GM23338 (cell line): ENCODE measurements around the gene HP.

Experiments used
- CTCF ChIP-seq, 2 experiments: fragments of 200-600 bp in 1 of 2; sonication (generic) in 1 of 2; conservative IDR thresholded peaks; 2 replicates each; pipeline versions ENCODE4 v1.5.1 to v1.6.1; 2016 to 2017; ENCODE audit warnings: antibody characterized with exemption in 2 of 2, low read depth in 2 of 2, mild to moderate bottlenecking in 2 of 2, moderate library complexity in 1 of 2
- EZH2 ChIP-seq: fragments of 200-600 bp; sonication (generic); IDR thresholded peaks from one replicate; pipeline ENCODE4 v1.8.0; 2017; ENCODE audit warnings: antibody characterized with exemption, mild to moderate bottlenecking, low read depth; ENCODE audit not compliant: unreplicated experiment
- EZH2phosphoT487 ChIP-seq: fragments of 200-600 bp; sonication (generic); IDR thresholded peaks from one replicate; pipeline ENCODE4 v1.8.1; 2018; ENCODE audit warnings: antibody characterized with exemption; ENCODE audit not compliant: unreplicated experiment
- JUNB ChIP-seq: IDR thresholded peaks from one replicate; pipeline ENCODE4 v1.6.1; 2016; ENCODE audit warnings: antibody characterized with exemption; ENCODE audit not compliant: unreplicated experiment
- NANOG ChIP-seq: IDR thresholded peaks from 2 replicates; pipeline ENCODE4 v1.6.1; 2016; ENCODE audit warnings: antibody characterized with exemption, borderline replicate concordance
- POLR2AphosphoS5 ChIP-seq: IDR thresholded peaks from 2 replicates; pipeline ENCODE4 v1.6.1; 2016; ENCODE audit warnings: antibody characterized with exemption, low read depth
- REST ChIP-seq: IDR thresholded peaks from one replicate; pipeline ENCODE4 v1.6.1; 2018; ENCODE audit warnings: antibody characterized with exemption; ENCODE audit not compliant: unreplicated experiment

- no peak for TF ChIP-seq CTCF (conservative IDR thresholded peaks at IDR 0.05; ENCODE audit: low read depth in 2 of 2)
- no peak for TF ChIP-seq EZH2
- no peak for TF ChIP-seq EZH2phosphoT487
- no peak for TF ChIP-seq REST
- no peak for TF ChIP-seq JUNB
- TF ChIP-seq NANOG = no peak
- TF ChIP-seq POLR2AphosphoS5 = no peak
Observed at GRCh38 chr16:72013389-72013788, 40.9 kb upstream of the HP start.
